NT2/D1 (cell line): ENCODE measurements around the gene HOXC4.

Experiments
- SUZ12 ChIP-seq: IDR thresholded peaks from 2 replicates; pipeline ENCODE4 v1.6.1; 2011; ENCODE audit not compliant: insufficient read length, insufficient read depth; ENCODE audit errors: extremely low read depth
- YY1 ChIP-seq: IDR thresholded peaks from 2 replicates; pipeline ENCODE4 v1.6.1; 2011; ENCODE audit not compliant: insufficient read length, insufficient read depth
- ZNF274 ChIP-seq: IDR thresholded peaks from 2 replicates; pipeline ENCODE4 v1.6.1; 2011; ENCODE audit warnings: mild to moderate bottlenecking, low read depth, low read length

- no peak for TF ChIP-seq ZNF274
- no peak for TF ChIP-seq SUZ12
- TF ChIP-seq YY1 = no peak
Measured at GRCh38 chr12:54082397-54082892, 28.8 kb downstream of the HOXC4 start.
